Astrocyte of the spinal cord (primary cell): ENCODE data around the gene SPOCK3.
"Not testable (repeated sequence)": the region's sequence is repeated elsewhere in the genome, so short reads cannot be mapped to it uniquely, and the experiment has no call there.

Experiments
- DNase-seq: peaks from one replicate; pipeline ENCODE4 v3.0.0; 2011; ENCODE audit warnings: low read depth, low spot score
- H3K4me3 ChIP-seq: 2 replicates; pipeline ENCODE4 v1.5.1; 2011; ENCODE audit warnings: low read depth, mild to moderate bottlenecking, low read length, moderate library complexity
- in situ Hi-C: cut with HindIII; loops from 2 replicates; pipeline ENCODE4 v1.10.0; 2017; ENCODE audit warnings: low sequenced_read_pairs
- TF ChIP-seq, protein P1 (sequence below): IDR thresholded peaks from 2 replicates; pipeline ENCODE4 v1.5.1; 2012; ENCODE audit warnings: low read depth, mild to moderate bottlenecking, low read length, inconsistent platforms

The SPOCK3 gene

DNA sequence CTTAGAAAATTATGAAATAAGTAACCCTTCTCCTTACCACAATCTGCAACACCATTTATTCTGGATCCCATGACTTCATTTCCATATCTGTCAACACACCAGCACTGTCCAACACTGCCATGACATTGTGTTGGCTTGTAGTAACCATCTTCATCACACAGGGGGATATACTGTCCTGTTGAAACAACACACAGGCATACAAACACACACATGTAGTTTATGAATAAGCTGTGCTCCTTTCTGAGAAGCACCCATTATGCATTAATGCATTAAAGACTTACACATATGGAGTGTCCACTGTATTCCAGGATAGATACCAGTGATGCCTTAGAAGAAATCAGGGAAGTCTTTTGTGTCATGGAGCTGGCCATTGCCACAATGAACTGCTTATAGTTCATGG, 496.9 kb downstream of the SPOCK3 start:
- no peak overlapping the region for H3K4me3 ChIP-seq
- in situ Hi-C loops: no loop called here
- TF ChIP-seq, protein P1, sequence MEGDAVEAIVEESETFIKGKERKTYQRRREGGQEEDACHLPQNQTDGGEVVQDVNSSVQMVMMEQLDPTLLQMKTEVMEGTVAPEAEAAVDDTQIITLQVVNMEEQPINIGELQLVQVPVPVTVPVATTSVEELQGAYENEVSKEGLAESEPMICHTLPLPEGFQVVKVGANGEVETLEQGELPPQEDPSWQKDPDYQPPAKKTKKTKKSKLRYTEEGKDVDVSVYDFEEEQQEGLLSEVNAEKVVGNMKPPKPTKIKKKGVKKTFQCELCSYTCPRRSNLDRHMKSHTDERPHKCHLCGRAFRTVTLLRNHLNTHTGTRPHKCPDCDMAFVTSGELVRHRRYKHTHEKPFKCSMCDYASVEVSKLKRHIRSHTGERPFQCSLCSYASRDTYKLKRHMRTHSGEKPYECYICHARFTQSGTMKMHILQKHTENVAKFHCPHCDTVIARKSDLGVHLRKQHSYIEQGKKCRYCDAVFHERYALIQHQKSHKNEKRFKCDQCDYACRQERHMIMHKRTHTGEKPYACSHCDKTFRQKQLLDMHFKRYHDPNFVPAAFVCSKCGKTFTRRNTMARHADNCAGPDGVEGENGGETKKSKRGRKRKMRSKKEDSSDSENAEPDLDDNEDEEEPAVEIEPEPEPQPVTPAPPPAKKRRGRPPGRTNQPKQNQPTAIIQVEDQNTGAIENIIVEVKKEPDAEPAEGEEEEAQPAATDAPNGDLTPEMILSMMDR: no peak
- DNase-seq: no peak

DNA sequence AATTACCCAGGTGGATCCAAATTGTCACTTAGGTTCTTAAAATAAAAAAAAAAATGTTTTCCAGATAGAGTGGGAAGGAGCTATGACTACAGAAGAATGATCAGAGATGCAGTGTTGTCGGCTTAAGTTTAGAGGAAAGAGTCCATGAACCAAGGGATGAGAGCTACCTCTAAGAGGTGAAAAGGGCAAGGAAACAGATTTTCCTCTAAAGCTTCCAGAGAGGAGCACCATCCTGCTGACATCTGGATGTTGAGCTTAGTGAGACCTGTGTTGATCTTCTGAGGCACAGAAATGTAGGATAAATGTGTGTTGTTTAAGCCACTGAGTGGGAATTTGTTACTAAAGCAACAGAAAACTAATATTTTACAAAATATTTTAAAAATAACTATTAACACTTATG, 498.7 kb downstream of the SPOCK3 start:
- TF ChIP-seq, protein P1: no peak
- in situ Hi-C loops: no loop called here
- no peak for DNase-seq
- no peak overlapping the region for H3K4me3 ChIP-seq

DNA sequence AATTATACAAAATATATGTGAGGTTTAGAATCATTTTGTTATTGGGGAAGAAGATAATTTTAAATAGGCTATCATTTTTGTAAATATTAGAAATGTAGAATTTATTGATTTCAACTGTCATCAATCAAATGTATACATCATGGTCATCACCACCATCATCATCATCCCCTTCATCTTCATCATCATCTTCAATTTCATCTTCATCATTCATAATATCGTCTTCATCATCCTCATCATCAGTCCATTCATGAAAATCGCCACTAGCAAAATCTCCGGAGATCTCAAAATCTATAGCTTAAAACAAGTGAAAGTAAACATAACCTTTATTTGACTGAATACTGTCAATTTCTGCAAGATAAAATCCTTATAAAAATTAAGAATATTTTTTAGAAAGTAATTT, 499.5 kb downstream of the SPOCK3 start:
- in situ Hi-C loops: no loop called here
- TF ChIP-seq, protein P1: no peak
- DNase-seq: no peak
- H3K4me3 ChIP-seq: no peak overlapping the region

DNA sequence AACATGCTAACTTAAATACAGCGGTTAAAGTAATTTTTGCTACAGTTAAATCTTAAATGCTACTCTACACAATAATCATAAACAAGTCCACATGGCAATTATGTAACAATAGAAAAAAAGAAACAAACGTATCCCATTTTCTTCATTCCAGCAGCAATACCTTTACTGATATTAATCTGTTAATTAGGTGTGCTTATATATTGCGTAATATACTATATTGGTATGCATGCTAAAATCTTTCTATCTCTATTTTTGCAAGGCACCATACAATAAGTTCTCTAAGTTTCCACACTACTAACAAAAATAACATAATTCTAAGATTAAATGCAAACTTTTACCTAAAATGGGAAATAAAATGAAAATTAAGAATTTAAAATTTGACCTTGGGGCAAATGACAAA, 500.6 kb downstream of the SPOCK3 start:
- in situ Hi-C loops: no loop called here
- no peak for DNase-seq
- no peak overlapping the region for H3K4me3 ChIP-seq
- TF ChIP-seq, protein P1: no peak

DNA sequence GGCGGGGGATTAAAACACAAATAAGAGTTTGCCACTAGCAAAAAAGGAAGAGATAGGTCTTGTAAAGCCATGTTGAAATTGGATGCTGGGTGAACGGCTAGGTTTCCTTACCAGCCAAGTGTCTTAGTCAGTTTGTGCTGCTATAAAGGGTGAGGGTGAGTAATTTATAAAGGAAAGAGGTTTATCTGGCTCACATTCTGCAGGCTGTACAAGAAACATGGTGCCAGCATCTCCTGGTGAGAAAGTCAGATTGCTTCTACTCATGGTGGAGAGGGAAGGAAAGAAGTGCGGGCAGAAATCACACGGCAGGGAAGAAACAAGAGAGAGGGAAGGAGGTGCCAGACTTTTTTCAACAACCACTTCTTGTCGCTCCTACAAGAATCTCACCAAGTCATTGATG, 507.5 kb downstream of the SPOCK3 start:
- H3K4me3 ChIP-seq: no peak overlapping the region
- in situ Hi-C loops: no loop called here
- DNase-seq: no peak
- TF ChIP-seq, protein P1: no peak

DNA sequence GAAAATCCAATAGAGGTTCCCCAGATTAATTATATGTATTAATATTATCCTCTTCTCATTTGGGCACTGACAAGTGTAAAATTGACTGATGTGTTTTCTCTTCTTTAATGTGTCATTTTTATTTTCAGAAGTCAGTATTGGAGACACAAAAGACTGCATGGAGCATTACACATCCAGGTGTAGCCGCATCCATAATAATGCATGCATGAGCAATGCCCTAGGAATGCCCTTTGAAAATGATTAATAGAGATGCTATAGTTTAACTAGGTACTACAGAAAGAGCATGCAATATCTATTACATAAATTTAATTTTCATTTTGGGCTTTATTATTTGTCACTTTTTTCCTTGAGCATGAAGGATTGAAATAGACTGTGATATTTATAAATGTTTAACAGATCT, 509.9 kb downstream of the SPOCK3 start:
- TF ChIP-seq, protein P1: no peak
- no peak for DNase-seq
- no peak overlapping the region for H3K4me3 ChIP-seq
- in situ Hi-C loops: no loop called here

DNA sequence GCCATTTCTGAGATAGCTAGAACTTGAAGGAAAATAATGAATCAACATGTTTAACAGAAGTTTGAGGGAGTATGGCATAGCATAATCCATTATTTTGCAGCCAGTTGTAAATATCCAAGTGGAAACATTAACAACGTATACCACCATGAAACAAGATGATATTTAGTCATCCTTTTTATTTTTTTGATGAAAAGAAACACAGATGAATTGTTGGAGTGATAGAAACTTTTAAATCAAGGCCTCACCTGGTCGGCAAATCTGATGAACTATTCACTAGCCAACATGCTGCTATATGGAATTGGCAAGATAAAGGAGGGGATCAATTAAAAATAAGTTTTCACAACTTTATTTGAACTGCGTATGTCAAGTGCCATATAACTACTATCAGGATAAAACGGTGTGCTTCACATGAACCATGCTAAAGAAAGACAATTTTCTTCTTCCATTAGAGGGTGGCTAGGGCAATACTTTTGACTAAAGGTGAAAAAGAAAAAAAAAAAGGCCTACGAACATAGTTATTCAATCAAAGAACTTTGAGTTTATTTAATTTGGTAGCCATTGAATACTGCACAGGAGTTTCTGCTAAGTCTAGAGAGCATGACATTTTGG, 510.7 kb downstream of the SPOCK3 start:
- no peak overlapping the region for H3K4me3 ChIP-seq
- no peak for DNase-seq
- in situ Hi-C loops: no loop called here
- TF ChIP-seq, protein P1: no peak

DNA sequence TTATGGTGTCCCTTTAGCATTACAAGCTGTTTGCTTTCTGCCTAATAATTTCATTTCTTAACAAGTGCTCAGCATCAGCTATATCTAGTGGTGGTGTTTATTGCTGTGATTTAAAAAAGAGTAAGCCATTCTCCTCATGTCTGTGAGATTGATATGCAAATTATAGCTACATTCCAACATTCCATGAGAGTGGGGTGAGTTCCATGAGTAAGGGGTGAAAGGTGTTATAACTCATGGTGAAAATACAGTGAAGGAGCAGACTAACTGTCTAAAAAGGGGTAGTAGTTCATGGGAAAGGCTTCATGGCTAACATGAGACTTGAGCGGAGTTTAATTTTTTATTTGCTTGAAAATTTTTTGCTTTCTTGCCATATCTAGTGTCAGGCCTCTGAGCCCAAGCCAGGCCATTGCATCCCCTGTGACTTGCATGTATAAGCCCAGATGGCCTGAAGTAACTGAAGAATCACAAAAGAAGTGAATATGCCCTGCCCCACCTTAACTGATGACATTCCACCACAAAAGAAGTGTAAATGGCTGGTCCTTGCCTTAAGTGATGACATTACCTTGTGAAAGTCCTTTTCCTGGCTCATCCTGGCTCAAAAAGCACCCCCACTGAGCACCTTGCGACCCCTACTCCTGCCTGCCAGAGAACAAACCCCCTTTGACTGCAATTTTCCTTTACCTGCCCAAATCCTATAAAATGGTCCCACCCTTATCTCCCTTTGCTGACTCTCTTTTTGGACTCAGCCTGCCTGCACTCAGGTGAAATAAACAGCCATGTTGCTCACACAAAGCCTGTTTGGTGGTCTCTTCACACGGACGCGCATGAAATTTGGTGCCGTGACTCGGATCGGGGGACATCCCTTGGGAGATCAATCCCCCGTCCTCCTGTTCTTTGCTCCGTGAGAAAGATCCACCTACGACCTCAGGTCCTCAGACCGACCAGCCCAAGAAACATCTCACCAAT, 518.3 kb downstream of the SPOCK3 start:
- DNase-seq, in situ Hi-C loops, H3K4me3 ChIP-seq: not testable (repeated sequence)
